ENCODE measurements around the gene NUCB2. TPM values are rescaled to one million over a fixed set of nuclear protein-coding genes. Genes with fewer than 3 reads are reported as not detected.

The NUCB2 gene
- polyA plus RNA-seq, 1 donor (not counting 4 experiments of a cell fraction or from before 2014, with no cell fraction given): 44.2 TPM

DNA sequence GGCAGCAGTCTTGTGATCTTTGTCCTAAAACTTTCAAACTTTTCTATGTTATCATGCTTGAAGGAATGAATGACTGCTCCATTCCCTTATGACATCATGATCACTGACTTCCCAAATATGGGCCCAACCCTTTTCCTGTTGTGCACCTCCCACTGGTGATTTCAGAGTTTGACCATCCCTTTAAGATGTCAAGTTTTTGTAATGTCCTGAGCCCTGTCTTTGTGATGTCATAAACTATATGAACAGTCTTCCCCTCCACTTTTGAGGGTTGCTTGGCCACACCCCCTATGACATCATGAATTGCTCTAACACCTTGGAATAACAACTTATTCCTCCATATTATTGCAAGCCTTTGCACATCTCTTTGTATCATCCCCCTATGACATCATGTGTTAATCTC is 16.5 kb upstream of the NUCB2 start:
- FAIRE-seq (no peak), DNase-seq (ENCODE audit: low read depth, low spot score) (no peak)
- H4K20me1 ChIP-seq (ENCODE audit: control insufficient read depth, extremely low read depth, insufficient read depth, low read length): no peaks in the 10 kb centered on the region
- no peak overlapping the region for H2AFZ ChIP-seq (ENCODE audit: control insufficient read depth, low read length)
- H3K9ac ChIP-seq (ENCODE audit: control insufficient read depth, extremely low read depth, insufficient read depth, low read length): no peak overlapping the region
- TF ChIP-seq, protein P1, sequence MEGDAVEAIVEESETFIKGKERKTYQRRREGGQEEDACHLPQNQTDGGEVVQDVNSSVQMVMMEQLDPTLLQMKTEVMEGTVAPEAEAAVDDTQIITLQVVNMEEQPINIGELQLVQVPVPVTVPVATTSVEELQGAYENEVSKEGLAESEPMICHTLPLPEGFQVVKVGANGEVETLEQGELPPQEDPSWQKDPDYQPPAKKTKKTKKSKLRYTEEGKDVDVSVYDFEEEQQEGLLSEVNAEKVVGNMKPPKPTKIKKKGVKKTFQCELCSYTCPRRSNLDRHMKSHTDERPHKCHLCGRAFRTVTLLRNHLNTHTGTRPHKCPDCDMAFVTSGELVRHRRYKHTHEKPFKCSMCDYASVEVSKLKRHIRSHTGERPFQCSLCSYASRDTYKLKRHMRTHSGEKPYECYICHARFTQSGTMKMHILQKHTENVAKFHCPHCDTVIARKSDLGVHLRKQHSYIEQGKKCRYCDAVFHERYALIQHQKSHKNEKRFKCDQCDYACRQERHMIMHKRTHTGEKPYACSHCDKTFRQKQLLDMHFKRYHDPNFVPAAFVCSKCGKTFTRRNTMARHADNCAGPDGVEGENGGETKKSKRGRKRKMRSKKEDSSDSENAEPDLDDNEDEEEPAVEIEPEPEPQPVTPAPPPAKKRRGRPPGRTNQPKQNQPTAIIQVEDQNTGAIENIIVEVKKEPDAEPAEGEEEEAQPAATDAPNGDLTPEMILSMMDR (optimal IDR thresholded peaks at IDR 0.05 in 1 of 3, IDR thresholded peaks at IDR 0.05 in 1 of 3, conservative IDR thresholded peaks at IDR 0.05 in 1 of 3; ENCODE audit: extremely low read depth in 1 of 3, insufficient read depth in 2 of 3, low read length in 3 of 3): no peak
- no peak for TF ChIP-seq EZH2 (IDR thresholded peaks at IDR 0.05; ENCODE audit: low read length)
- H3K27ac ChIP-seq (ENCODE audit: control insufficient read depth, insufficient read depth, low read length): no peak overlapping the region
- no peak overlapping the region for H3K4me2 ChIP-seq (ENCODE audit: control insufficient read depth, extremely low read depth, insufficient read depth, low read depth, low read length)
- no peaks in the 10 kb centered on the region for H3K9me3 ChIP-seq (ENCODE audit: control insufficient read depth, low read depth, low read length)
- no peaks in the 10 kb centered on the region for H3K27me3 ChIP-seq (ENCODE audit: control insufficient read depth, extremely low read depth, insufficient read depth, low read length)
- peaks cover 30% of the 10 kb centered on the region for H3K4me1 ChIP-seq (ENCODE audit: control insufficient read depth, extremely low read depth, insufficient read depth, low read length)
- H3K36me3 ChIP-seq (ENCODE audit: control insufficient read depth in 2 of 2, extremely low read depth in 1 of 2, insufficient read depth in 2 of 2, low read length in 2 of 2): no peaks in the 10 kb centered on the region
- no peaks in the 10 kb centered on the region for H3K9me1 ChIP-seq (ENCODE audit: control insufficient read depth, extremely low read depth, insufficient read depth, low read length)
- H3K4me3 ChIP-seq (ENCODE audit: control insufficient read depth in 2 of 3, extremely low read depth in 1 of 3, insufficient read depth in 2 of 3, low read depth in 1 of 3, low read length in 3 of 3): no peak overlapping the region
- dilution Hi-C loops (cut with MboI; ENCODE audit: extremely low pct_ligation_motif_present, low sequenced_read_pairs): no loop called here
- no peaks in the 10 kb centered on the region for H3K79me2 ChIP-seq (ENCODE audit: control insufficient read depth, insufficient read depth, low read length)

GRCh38 chr11:17263769-17264168 is 12.8 kb upstream of the NUCB2 start:
- Histone ChIP-seq H4K20me1 (ENCODE audit: control insufficient read depth, extremely low read depth, insufficient read depth, low read length) (no peaks in the 10 kb centered on the region), H3K9ac (ENCODE audit: control insufficient read depth, extremely low read depth, insufficient read depth, low read length) (no peak overlapping the region), H3K4me2 (ENCODE audit: control insufficient read depth, extremely low read depth, insufficient read depth, low read depth, low read length) (peak overlapping the region; percentile 9), H2AFZ (ENCODE audit: control insufficient read depth, low read length) (no peak overlapping the region), H3K4me1 (ENCODE audit: control insufficient read depth, extremely low read depth, insufficient read depth, low read length) (peaks cover 21% of the 10 kb centered on the region), H3K27ac (ENCODE audit: control insufficient read depth, insufficient read depth, low read length) (no peak overlapping the region), H3K9me3 (ENCODE audit: control insufficient read depth, low read depth, low read length) (no peaks in the 10 kb centered on the region), H3K4me3 (ENCODE audit: control insufficient read depth in 2 of 3, extremely low read depth in 1 of 3, insufficient read depth in 2 of 3, low read depth in 1 of 3, low read length in 3 of 3) (no peak overlapping the region), H3K27me3 (ENCODE audit: control insufficient read depth, extremely low read depth, insufficient read depth, low read length) (no peaks in the 10 kb centered on the region), H3K36me3 (ENCODE audit: control insufficient read depth in 2 of 2, extremely low read depth in 1 of 2, insufficient read depth in 2 of 2, low read length in 2 of 2) (no peaks in the 10 kb centered on the region), H3K79me2 (ENCODE audit: control insufficient read depth, insufficient read depth, low read length) (no peaks in the 10 kb centered on the region), H3K9me1 (ENCODE audit: control insufficient read depth, extremely low read depth, insufficient read depth, low read length) (no peaks in the 10 kb centered on the region)
- no peak for DNase-seq (ENCODE audit: low read depth, low spot score)
- dilution Hi-C loops (cut with MboI; ENCODE audit: extremely low pct_ligation_motif_present, low sequenced_read_pairs): no loop called here
- no peak for FAIRE-seq
- TF ChIP-seq, protein P1 (optimal IDR thresholded peaks at IDR 0.05 in 1 of 3, IDR thresholded peaks at IDR 0.05 in 1 of 3, conservative IDR thresholded peaks at IDR 0.05 in 1 of 3; ENCODE audit: extremely low read depth in 1 of 3, insufficient read depth in 2 of 3, low read length in 3 of 3): no peak
- TF ChIP-seq EZH2 (IDR thresholded peaks at IDR 0.05; ENCODE audit: low read length): no peak
